Smooth muscle cell (in vitro differentiated cells): ENCODE measurements around the gene CAMTA1. TPM values are rescaled to one million over a fixed set of nuclear protein-coding genes. Genes with fewer than 3 reads are reported as not detected.

ENCODE experiments used
- DNase-seq: peaks from one replicate; lab custom pipeline; 2025; ENCODE audit not compliant: unreplicated experiment; lab: John Stamatoyannopoulos, UW
- H2AFZ ChIP-seq: fragments of 200-600 bp; sonication (generic); 2 replicates; pipeline ENCODE4 v1.6.0; 2016; ENCODE audit warnings: antibody characterized with exemption, low read depth, mild to moderate bottlenecking
- H3F3A ChIP-seq: fragments of 200-600 bp; sonication (generic); 2 replicates; pipeline ENCODE4 v1.6.0; 2017; ENCODE audit warnings: antibody characterized with exemption, low read depth
- H3K27ac ChIP-seq: fragments of 200-600 bp; sonication (generic); 2 replicates; pipeline ENCODE4 v1.5.1; 2016; ENCODE audit warnings: low read depth, mild to moderate bottlenecking
- H3K27me3 ChIP-seq: fragments of 200-600 bp; sonication (generic); 2 replicates; pipeline ENCODE4 v1.6.1; 2016; ENCODE audit warnings: low read depth, mild to moderate bottlenecking
- H3K36me3 ChIP-seq: fragments of 200-600 bp; sonication (generic); 2 replicates; pipeline ENCODE4 v1.5.1; 2016; ENCODE audit warnings: low read depth
- H3K4me1 ChIP-seq: fragments of 200-600 bp; sonication (generic); 2 replicates; pipeline ENCODE4 v1.5.1; 2016; ENCODE audit warnings: low read depth
- H3K4me2 ChIP-seq: fragments of 200-600 bp; sonication (generic); 2 replicates; pipeline ENCODE4 v1.6.0; 2016; ENCODE audit warnings: mild to moderate bottlenecking
- H3K4me3 ChIP-seq: fragments of 200-600 bp; sonication (generic); 2 replicates; pipeline ENCODE4 v1.5.1; 2016; ENCODE audit warnings: mild to moderate bottlenecking
- H3K79me2 ChIP-seq: fragments of 200-600 bp; sonication (generic); 2 replicates; pipeline ENCODE4 v1.6.0; 2016; ENCODE audit warnings: low read depth, mild to moderate bottlenecking
- H3K9ac ChIP-seq: fragments of 200-600 bp; sonication (generic); 2 replicates; pipeline ENCODE4 v1.6.0; 2016; ENCODE audit warnings: low read depth
- H3K9me3 ChIP-seq: fragments of 200-600 bp; sonication (generic); replicated peaks from 2 replicates; pipeline ENCODE4 v1.5.1; 2016; ENCODE audit warnings: low read depth
- H4K20me1 ChIP-seq: fragments of 200-600 bp; sonication (generic); 2 replicates; pipeline ENCODE4 v1.6.0; 2016; ENCODE audit warnings: low read depth
- CTCF ChIP-seq: fragments of 200-600 bp; sonication (generic); IDR thresholded peaks from 2 replicates; pipeline ENCODE4 v1.5.1; 2017; ENCODE audit warnings: borderline replicate concordance, mild to moderate bottlenecking, antibody characterized with exemption; ENCODE audit not compliant: insufficient read depth, poor library complexity, severe bottlenecking
- WGBS: methylation state at CpG from one replicate; pipeline ENCODE4 v1.1.7; 2016; ENCODE audit warnings: low lambda C conversion rate; 5-methylcytosine and 5-hydroxymethylcytosine counted together
- polyA plus RNA-seq: library from polyadenylated mRNA; unstranded; fragments of >200 nt; fragmentation: Nextera tagmentation; extraction: Ambion mirVana; gene quantifications from 2 replicates; pipeline ENCODE4 v1.2.1, GENCODE V29; 2016
- total RNA-seq: library from RNA; depleted of rRNA; stranded (reverse); fragments of >200 nt; gene quantifications from 2 replicates; pipeline ENCODE4 v1.2.3, GENCODE V29; 2014

Gene CAMTA1
- total and polyA plus RNA-seq, 2 experiments from 2014 or later: 139 to 145 TPM

GRCh38 chr1:7403265-7404045 is 618.2 kb downstream of the CAMTA1 start:
- Histone ChIP-seq H3K9ac (no peak overlapping the region), H3K4me3 (no peak overlapping the region), H3K4me2 (no peak overlapping the region), H3K27me3 (no peaks in the 10 kb centered on the region), H3K36me3 (no peaks in the 10 kb centered on the region), H3K9me3 (no peaks in the 10 kb centered on the region), H3K79me2 (no peaks in the 10 kb centered on the region), H3K27ac (peak overlapping the region; percentile 94), H3K4me1 (peaks cover 7% of the 10 kb centered on the region), H3F3A (no peaks in the 10 kb centered on the region), H4K20me1 (no peaks in the 10 kb centered on the region), H2AFZ (no peak overlapping the region)
- WGBS: 97% methylated on average over 12 of the region's 12 CpGs
- no peak for DNase-seq
- no peak for TF ChIP-seq CTCF

GRCh38 chr1:7404046-7404742 is 618.9 kb downstream of the CAMTA1 start:
- no peaks in the 10 kb centered on the region for H3K36me3 ChIP-seq
- no peaks in the 10 kb centered on the region for H3K9me3 ChIP-seq
- no peaks in the 10 kb centered on the region for H3F3A ChIP-seq
- DNase-seq: no peak
- H3K27ac ChIP-seq: no peak overlapping the region
- no peak overlapping the region for H3K4me2 ChIP-seq
- 94% methylated on average over 18 of the region's 18 CpGs for WGBS
- no peak overlapping the region for H2AFZ ChIP-seq
- TF ChIP-seq CTCF: no peak
- H3K27me3 ChIP-seq: no peaks in the 10 kb centered on the region
- no peaks in the 10 kb centered on the region for H4K20me1 ChIP-seq
- H3K4me3 ChIP-seq: no peak overlapping the region
- no peak overlapping the region for H3K9ac ChIP-seq
- H3K79me2 ChIP-seq: no peaks in the 10 kb centered on the region
- peaks cover 7% of the 10 kb centered on the region for H3K4me1 ChIP-seq

GRCh38 chr1:7405844-7406500 is 620.7 kb downstream of the CAMTA1 start:
- no peak overlapping the region for H3K27ac ChIP-seq
- no peaks in the 10 kb centered on the region for H3K9me3 ChIP-seq
- no peak for TF ChIP-seq CTCF
- H3K4me1 ChIP-seq: peaks cover 7% of the 10 kb centered on the region
- H3K36me3 ChIP-seq: no peaks in the 10 kb centered on the region
- H4K20me1 ChIP-seq: no peaks in the 10 kb centered on the region
- no peak overlapping the region for H3K4me3 ChIP-seq
- WGBS: 97% methylated on average over 9 of the region's 9 CpGs
- no peak overlapping the region for H2AFZ ChIP-seq
- no peak overlapping the region for H3K4me2 ChIP-seq
- no peaks in the 10 kb centered on the region for H3F3A ChIP-seq
- no peak overlapping the region for H3K9ac ChIP-seq
- no peaks in the 10 kb centered on the region for H3K27me3 ChIP-seq
- no peaks in the 10 kb centered on the region for H3K79me2 ChIP-seq
- no peak for DNase-seq
